Stomach (tissue), 4 donors: ENCODE measurements around the gene OOSP4A.

Experiments used
- EP300 ChIP-seq: sonication (generic); formaldehyde crosslinking; IDR thresholded peaks from one replicate; pipeline ENCODE4 v1.6.1; 2017; ENCODE audit warnings: antibody characterized with exemption
- POLR2A ChIP-seq, 4 donors: fragments of 450-650 bp; IDR thresholded peaks; one replicate each; pipeline ENCODE4 v1.6.1; 2016; ENCODE audit warnings: antibody characterized with exemption in 4 of 4, control low read depth in 2 of 4, mild to moderate bottlenecking in 1 of 4, moderate library complexity in 1 of 4
- POLR2AphosphoS5 ChIP-seq, 3 donors: sonication (generic); formaldehyde crosslinking; IDR thresholded peaks; one replicate each; pipeline ENCODE4 v1.6.1; 2016; ENCODE audit warnings: antibody characterized with exemption in 3 of 3
- TF ChIP-seq, protein P1 (sequence below), 7 experiments: fragments of 450-650 bp in 4 of 7; fragments of 200-600 bp in 3 of 7; sonication (generic) in 3 of 7; IDR thresholded peaks; one replicate each; pipeline ENCODE4 v1.5.1; 2016 to 2019; ENCODE audit warnings: antibody characterized with exemption in 7 of 7, control low read depth in 2 of 7, mild to moderate bottlenecking in 1 of 7

DNA sequence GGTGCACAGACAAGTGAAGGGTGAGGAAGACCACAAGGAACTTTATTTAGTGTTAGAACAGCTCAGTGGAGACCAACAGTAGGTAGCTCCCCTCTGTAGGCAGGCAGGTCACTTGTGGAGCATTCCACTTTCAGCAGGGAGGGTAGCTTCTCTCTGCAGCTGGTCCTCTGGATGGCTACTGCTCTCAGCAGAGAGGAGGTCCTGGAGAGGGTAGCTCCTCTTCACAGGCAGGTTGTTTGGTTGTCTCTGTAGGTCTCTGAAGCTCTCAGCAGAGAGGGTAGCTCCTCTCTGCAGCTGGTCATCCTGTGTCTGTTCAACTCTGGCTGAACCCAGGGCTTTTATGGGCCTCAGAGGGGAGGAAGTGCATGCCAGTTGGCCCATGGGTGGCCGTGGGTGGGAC, 32.1 kb upstream of the OOSP4A start:
- TF ChIP-seq, protein P1, sequence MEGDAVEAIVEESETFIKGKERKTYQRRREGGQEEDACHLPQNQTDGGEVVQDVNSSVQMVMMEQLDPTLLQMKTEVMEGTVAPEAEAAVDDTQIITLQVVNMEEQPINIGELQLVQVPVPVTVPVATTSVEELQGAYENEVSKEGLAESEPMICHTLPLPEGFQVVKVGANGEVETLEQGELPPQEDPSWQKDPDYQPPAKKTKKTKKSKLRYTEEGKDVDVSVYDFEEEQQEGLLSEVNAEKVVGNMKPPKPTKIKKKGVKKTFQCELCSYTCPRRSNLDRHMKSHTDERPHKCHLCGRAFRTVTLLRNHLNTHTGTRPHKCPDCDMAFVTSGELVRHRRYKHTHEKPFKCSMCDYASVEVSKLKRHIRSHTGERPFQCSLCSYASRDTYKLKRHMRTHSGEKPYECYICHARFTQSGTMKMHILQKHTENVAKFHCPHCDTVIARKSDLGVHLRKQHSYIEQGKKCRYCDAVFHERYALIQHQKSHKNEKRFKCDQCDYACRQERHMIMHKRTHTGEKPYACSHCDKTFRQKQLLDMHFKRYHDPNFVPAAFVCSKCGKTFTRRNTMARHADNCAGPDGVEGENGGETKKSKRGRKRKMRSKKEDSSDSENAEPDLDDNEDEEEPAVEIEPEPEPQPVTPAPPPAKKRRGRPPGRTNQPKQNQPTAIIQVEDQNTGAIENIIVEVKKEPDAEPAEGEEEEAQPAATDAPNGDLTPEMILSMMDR (IDR thresholded peaks at IDR 0.05): no peak
- TF ChIP-seq POLR2A (IDR thresholded peaks at IDR 0.05) (no peak), EP300 (no peak), POLR2AphosphoS5 (IDR thresholded peaks at IDR 0.05) (no peak)
